HK-2 (cell line): Measurements from ENCODE around the gene ASPM.
"Not testable (repeated sequence)": the region's sequence is repeated elsewhere in the genome, so short reads cannot be mapped to it uniquely, and the experiment has no call there.

Experiments used
- DNase-seq: peaks from one replicate; pipeline ENCODE4 v3.0.0-alpha.2; 2018; ENCODE audit not compliant: unreplicated experiment

Gene ASPM

DNA sequence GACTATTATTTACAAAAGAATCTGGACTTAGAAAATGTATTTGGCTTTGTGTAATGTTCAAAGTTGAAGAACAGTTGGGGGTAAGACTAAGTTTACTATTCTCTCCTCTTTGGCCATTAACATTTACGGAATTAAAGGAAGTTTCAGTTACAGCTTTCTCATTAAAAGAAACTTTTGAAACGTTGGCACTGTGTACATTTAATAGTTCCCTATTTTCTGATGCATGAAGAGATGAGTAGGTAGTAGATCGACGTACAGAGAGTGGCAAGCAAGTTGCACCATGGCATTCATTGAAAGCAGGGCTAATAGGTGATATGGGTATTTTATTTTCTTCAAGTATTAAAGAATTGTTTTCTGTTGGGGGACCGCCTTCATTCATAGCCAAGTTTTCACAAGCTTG lies 3.2 kb downstream of the ASPM start:
- no peak for DNase-seq

GRCh38 chr1:197141575-197141974 lies 4.9 kb downstream of the ASPM start:
- no peak for DNase-seq

DNA sequence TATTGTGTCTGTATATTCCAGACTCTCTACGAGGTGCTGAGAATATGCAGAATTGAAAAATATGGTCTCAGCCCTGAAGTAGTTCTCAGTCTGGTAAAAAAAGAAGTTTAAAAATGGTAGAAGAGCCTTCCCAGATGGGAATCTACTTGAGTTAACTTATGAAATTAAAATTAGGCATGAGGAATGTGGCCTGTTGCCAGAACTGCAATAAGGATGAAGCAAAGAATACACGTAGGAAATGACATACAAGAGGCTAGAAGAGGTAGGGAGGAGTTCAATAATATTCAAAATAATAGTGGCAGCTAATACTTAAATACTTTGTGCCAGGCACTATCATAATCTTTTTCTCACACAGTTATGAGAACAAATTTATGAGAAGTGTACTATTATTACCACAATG lies 6.3 kb downstream of the ASPM start:
- DNase-seq: no peak

DNA sequence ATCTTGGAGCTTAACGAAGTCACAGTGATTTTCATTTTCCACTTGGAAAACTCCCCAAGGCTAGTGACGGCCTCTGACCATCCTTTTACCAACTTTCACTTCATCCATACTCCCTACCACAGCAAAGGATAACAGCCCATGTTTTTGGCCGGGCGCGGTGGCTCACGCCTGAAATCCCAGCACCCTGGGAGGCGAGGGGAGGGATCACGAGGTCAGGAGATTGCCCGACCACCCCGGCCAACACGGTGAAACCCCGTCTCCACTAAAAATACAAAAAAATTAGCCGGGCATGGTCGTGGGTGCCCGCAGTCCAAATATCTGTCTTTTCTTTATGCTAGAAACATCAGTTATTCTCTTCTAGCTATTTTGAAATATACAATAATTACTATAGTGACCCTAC lies 7.3 kb downstream of the ASPM start:
- no peak for DNase-seq

- DNase-seq: no peak
These were observed 9.1 kb downstream of the ASPM start for GRCh38 chr1:197137322-197137721.

DNA sequence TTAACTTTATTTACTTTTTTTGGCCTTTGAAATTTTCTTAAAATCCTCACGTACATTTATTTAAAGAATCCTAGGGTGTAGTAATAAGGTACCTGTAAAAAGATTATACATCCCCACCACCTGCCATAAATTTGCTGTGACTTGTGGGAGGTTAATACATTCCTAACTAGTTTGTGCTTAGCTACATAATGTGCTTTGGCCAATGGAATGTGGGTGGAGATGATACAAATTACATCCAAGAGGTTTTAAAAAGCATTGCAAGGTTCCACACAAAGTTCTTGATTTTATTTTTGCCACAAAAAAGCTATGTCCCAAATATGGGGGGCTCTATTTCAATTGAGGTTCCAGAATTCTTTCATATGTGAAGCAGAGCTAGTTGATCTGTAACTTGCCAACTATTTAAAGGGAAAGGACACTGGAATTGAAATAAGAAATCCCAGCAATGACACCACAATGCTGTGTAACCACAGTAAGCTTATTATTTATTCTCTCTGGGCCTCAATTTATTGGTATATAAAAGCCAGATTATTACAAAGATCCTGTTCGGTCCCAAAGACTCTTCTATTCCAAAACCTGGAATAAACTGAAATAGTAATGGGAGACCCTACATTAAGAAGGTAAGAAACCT lies 15.7 kb downstream of the ASPM start:
- DNase-seq: no peak

DNA sequence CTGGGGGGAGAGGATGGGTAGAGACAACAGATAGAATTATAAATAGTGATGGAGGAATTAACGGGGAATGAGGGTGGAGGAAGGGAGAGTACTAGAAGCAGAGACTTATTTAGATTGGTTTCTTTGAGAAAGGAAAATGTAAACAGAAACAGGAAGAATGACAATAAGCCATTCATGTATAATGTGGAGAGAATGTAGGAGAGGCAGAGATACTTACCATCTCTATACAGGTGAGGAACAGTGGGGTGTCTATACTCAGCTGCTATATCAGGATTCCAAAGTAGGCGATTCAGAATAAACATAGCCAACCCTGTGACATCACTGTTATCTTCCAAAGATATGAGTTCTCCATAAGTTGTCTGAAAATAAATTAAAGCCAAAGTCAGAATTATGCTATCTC lies 16.8 kb downstream of the ASPM start:
- no peak for DNase-seq

GRCh38 chr1:197127246-197127912 lies 19.1 kb downstream of the ASPM start:
- DNase-seq: no peak

- DNase-seq: no peak
These were observed 19.8 kb downstream of the ASPM start for GRCh38 chr1:197126691-197127090.

- DNase-seq: no peak
These were observed 22.1 kb downstream of the ASPM start for GRCh38 chr1:197124376-197124775.

- no peak for DNase-seq
These were observed 30.3 kb downstream of the ASPM start for GRCh38 chr1:197116156-197116555.

DNA sequence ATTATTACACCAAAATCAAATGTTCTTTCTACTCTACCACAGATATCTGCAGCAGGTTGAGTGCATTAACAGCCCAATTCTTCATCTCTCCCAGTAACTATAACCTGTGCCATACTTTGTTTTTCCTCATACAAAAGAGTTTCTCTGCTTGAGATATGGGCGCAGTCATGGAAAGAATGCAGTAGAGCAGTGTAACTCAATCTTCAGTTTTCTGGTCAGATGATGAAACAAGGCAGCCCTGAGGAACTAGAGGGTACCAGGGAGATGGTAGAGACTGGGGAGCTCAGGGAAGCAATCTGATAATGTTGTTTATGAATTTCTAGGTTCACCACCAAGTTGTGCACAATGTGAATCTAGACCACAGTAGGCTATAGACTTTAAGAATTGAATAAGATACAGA lies 39.6 kb downstream of the ASPM start:
- no peak for DNase-seq

GRCh38 chr1:197103300-197103699 lies 43.2 kb downstream of the ASPM start:
- DNase-seq: no peak

DNA sequence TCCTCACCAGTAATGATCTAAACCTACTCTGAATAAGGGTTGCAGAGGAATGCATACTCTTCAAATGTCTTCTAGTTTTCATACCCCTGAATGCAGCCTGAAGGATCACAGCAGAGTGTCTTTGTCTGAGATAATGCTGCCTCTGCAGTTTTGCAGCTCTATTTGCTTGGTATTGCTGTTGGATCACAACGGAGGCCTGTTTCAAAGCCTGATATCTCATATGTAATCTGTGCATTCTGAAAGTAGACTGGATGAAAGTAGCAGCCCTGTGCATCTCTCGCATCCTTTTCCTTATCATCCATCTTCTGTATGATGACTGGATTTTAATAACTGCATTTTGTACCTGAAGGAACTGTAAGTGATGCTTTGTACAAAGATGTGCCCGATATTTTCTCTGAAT lies 44.5 kb downstream of the ASPM start:
- no peak for DNase-seq

- no peak for DNase-seq
These were observed 45.8 kb downstream of the ASPM start for GRCh38 chr1:197100677-197101076.

DNA sequence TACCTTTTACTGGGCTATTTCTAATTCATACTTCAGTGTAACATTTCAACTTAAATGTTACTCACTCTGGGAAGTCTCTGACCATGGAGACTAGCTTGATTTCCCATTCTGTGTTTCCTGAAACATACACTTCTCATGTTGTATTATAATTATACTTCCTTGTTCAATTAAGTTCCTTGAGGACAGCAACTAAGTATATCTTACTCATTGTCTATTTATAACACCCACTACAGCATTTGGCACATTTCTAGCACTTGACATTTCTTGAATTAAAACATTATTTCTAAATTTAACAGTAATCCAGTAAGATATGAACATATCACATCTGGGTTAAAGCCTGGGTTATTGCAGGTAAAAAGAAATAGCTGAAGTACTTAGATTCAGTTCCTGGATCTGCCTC lies 47.0 kb downstream of the ASPM start:
- DNase-seq: no peak

DNA sequence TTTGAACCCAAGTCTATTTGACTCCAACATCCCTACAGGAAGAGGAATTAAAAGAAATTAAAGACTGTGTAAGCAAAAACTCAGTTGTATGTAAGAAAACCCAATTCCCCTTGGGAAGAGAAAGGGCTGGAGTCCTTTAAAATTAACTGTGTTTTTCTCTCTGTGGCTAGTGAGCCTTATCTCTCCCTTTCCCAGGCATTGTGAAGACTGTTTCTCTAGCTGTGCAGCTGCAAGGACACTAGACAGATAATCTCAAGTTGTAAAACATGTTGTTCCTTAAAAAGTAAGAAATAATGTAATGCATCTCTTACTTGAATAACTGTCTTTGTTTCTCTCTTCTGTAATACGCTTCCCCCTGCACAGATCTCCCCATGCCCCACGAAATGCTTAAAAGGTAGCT lies 49.5 kb downstream of the ASPM start:
- DNase-seq: not testable (repeated sequence)

DNA sequence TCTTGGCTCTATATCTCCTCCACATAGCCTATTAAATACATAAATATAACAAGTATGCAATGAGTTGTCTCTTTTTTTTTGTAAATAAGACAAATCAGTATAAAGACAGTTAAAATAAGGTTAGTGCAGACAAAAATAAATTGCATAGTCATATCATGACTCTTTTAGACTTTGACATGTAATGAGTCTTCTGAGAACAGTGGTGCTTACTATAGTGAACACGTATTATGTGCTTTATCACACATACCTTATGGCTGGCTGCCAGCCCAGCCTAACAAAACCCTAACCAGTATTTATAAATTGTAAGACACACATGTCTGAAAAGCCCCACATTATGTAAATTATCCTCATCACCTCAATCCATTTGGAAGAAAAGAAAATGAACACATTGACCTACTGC lies 50.3 kb downstream of the ASPM start:
- DNase-seq: no peak

GRCh38 chr1:197093226-197093885 lies 53.1 kb downstream of the ASPM start:
- DNase-seq: no peak

GRCh38 chr1:197092491-197093023 lies 53.9 kb downstream of the ASPM start:
- no peak for DNase-seq

DNA sequence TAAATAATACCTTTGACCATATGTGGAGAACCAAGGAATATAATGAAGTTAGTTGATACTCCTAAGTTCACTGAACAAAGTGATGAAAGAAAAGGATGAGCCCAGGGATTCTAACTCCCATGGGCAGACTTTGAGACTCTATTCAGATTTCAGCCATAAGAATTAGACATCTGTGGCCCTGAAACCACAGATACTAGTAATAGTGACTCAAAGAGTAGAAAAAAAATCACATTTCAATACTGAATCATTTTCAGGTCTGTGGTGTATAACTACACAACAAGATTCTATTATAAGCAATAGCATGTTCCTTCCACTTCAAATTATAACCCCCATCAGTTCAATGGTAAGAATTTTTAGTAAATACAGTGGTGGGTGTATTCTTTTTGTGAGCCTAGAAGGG lies 63.0 kb downstream of the ASPM start:
- no peak for DNase-seq

DNA sequence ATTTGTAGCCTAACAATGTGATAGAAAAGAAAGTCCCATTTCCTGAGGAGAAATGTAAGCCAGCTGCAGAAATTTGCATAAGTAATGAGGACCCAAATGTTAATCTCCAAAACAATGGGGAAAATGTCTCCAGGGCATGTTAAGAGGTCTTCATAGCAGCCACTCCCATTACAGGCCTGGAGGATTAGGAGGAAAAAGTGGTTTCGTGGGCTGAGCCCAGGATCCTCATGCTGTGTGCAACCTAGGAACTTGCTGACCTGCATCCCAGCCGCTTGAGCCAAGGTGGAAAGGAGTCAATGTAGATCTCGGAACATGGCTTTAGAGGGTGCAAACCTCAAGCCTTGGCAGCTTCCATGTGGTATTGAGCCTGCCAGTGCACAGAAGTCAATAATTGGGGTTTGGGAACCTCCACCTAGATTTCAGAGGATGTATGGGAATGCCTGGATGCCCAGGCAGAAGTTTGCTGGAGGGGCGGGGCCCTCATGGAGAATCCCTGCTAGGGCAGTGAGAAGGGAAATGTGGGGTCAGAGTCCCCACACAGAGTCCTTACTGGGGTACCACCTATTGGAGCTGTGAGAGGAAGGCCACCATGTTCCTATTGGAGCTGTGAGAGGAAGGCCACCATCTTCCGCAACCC lies 65.2 kb downstream of the ASPM start:
- no peak for DNase-seq

GRCh38 chr1:197080323-197080722 lies 66.1 kb downstream of the ASPM start:
- no peak for DNase-seq
